ENCODE results near the gene HADHA. TPM values are rescaled to one million over a fixed set of nuclear protein-coding genes. Genes with fewer than 3 reads are reported as not detected.

Gene HADHA
- total RNA-seq, 1 experiment from 2014 or later: 118 TPM

GRCh38 chr2:26292646-26293045 is 48.2 kb upstream of the HADHA start:
- DNase-seq (ENCODE audit: low spot score) (no peak), ATAC-seq (peak; percentile 32; the same call in 1 of the 2 replicates)
- peaks cover 7% of the 10 kb centered on the region for H3K4me1 Mint-ChIP-seq
- ChIA-PET CTCF (no interaction called here), POLR2A (no interaction called here)
- H3K36me3 Mint-ChIP-seq: peaks cover 2% of the 10 kb centered on the region
- TF ChIP-seq SOX15 (CRISPR knock-in tag; IDR thresholded peaks at IDR 0.05) (no peak), NFATC4 (CRISPR knock-in tag; IDR thresholded peaks at IDR 0.05) (no peak), ZBTB21 (CRISPR knock-in tag; IDR thresholded peaks at IDR 0.05; ENCODE audit: borderline replicate concordance) (no peak), MLX (CRISPR knock-in tag; IDR thresholded peaks at IDR 0.05) (no peak), ARID4B (CRISPR knock-in tag; IDR thresholded peaks at IDR 0.05; ENCODE audit: borderline replicate concordance) (no peak), E2F4 (CRISPR knock-in tag; IDR thresholded peaks at IDR 0.05; ENCODE audit: borderline replicate concordance, low read depth) (no peak), CDX4 (CRISPR knock-in tag; IDR thresholded peaks at IDR 0.05; ENCODE audit: borderline replicate concordance) (no peak), AR (CRISPR knock-in tag; IDR thresholded peaks at IDR 0.05) (no peak), HMGXB4 (CRISPR knock-in tag; IDR thresholded peaks at IDR 0.05) (no peak), ATF2 (CRISPR knock-in tag; IDR thresholded peaks at IDR 0.05; ENCODE audit: borderline replicate concordance, low read depth) (no peak), PREB (CRISPR knock-in tag; IDR thresholded peaks at IDR 0.05; ENCODE audit: borderline replicate concordance) (no peak), MXD4 (CRISPR knock-in tag; IDR thresholded peaks at IDR 0.05; ENCODE audit: borderline replicate concordance) (no peak), ZNF121 (CRISPR knock-in tag; IDR thresholded peaks at IDR 0.05) (no peak), MAX (CRISPR knock-in tag; IDR thresholded peaks at IDR 0.05) (no peak), FOXP1 (CRISPR knock-in tag; IDR thresholded peaks at IDR 0.05; ENCODE audit: borderline replicate concordance) (no peak), ESRRA (CRISPR knock-in tag; IDR thresholded peaks at IDR 0.05; ENCODE audit: borderline replicate concordance) (no peak), ZMAT4 (CRISPR knock-in tag; IDR thresholded peaks at IDR 0.05) (no peak), ZNF232 (CRISPR knock-in tag; IDR thresholded peaks at IDR 0.05) (no peak), CREB1 (CRISPR knock-in tag; IDR thresholded peaks at IDR 0.05) (no peak), GRHL2 (CRISPR knock-in tag; IDR thresholded peaks at IDR 0.05; ENCODE audit: insufficient replicate concordance, severe bottlenecking) (no peak)
- H3K4me3 Mint-ChIP-seq: no peak overlapping the region
- no peaks in the 10 kb centered on the region for H3K27me3 Mint-ChIP-seq (ENCODE audit: low read depth)
- peaks cover 3% of the 10 kb centered on the region; the same call in 1 of the 2 replicates for H3K9me3 Mint-ChIP-seq
- peak overlapping the region; percentile 60 for H3K27ac Mint-ChIP-seq
